ENCODE data around the gene SYN1.

- no peak for TF ChIP-seq CTCF (IDR thresholded peaks at IDR 0.05)
- TF ChIP-seq POLR2A (IDR thresholded peaks at IDR 0.05) = no peak
These were observed 637 bp upstream of the SYN1 start for GRCh38 chrX:47620303-47620685.
